A549 (cell line): ENCODE measurements around the gene DDIT3. TPM values are rescaled to one million over a fixed set of nuclear protein-coding genes. Genes with fewer than 3 reads are reported as not detected.

Experiments
- CBX8 ChIP-seq: fragments of 200-600 bp; sonication (generic); IDR thresholded peaks from 2 replicates; pipeline ENCODE4 v1.6.1; 2016
- CHD2 ChIP-seq: fragments of 150-350 bp; IDR thresholded peaks from 2 replicates; pipeline ENCODE4 v1.6.1; 2014; ENCODE audit warnings: low read length; ENCODE audit not compliant: partially characterized antibody
- CHD4 ChIP-seq: fragments of 200-600 bp; sonication (generic); IDR thresholded peaks from 2 replicates; pipeline ENCODE4 v1.6.1; 2016; ENCODE audit warnings: antibody characterized with exemption, mild to moderate bottlenecking, borderline replicate concordance
- EHF ChIP-seq: fragments of 250-450 bp; sonication (Bioruptor Pico); IDR thresholded peaks from 2 replicates; pipeline ENCODE4 v1.5.0; 2020; ENCODE audit warnings: mild to moderate bottlenecking
- ESRRA ChIP-seq: fragments of 150-350 bp; IDR thresholded peaks from 2 replicates; pipeline ENCODE4 v1.6.1; 2014; ENCODE audit warnings: mild to moderate bottlenecking, low read length, borderline replicate concordance
- GATA3 ChIP-seq: IDR thresholded peaks from 2 replicates; pipeline ENCODE4 v1.6.1; 2012; ENCODE audit warnings: borderline replicate concordance
- HEYL ChIP-seq: fragments of 250-450 bp; sonication (Bioruptor Pico); IDR thresholded peaks from 2 replicates; pipeline ENCODE4 v1.8.0; 2021; ENCODE audit warnings: mild to moderate bottlenecking, moderate library complexity
- HOXA7 ChIP-seq: fragments of 250-450 bp; sonication (Bioruptor Pico); IDR thresholded peaks from 2 replicates; pipeline ENCODE4 v1.5.0; 2020; ENCODE audit warnings: mild to moderate bottlenecking, moderate library complexity
- JUNB ChIP-seq: fragments of >200 bp; sonication (Bioruptor Twin); formaldehyde crosslinking; IDR thresholded peaks from 2 replicates; pipeline ENCODE4 v1.6.1; 2016
- KDM1A ChIP-seq: fragments of 200-600 bp; sonication (generic); IDR thresholded peaks from 2 replicates; pipeline ENCODE4 v1.6.1; 2016; ENCODE audit warnings: low read depth, mild to moderate bottlenecking
- KDM5A ChIP-seq: fragments of 200-600 bp; sonication (generic); IDR thresholded peaks from 2 replicates; pipeline ENCODE4 v1.6.1; 2016; ENCODE audit warnings: antibody characterized with exemption, mild to moderate bottlenecking
- MAZ ChIP-seq: fragments of 150-350 bp; IDR thresholded peaks from 2 replicates; pipeline ENCODE4 v1.6.1; 2014; ENCODE audit warnings: antibody characterized with exemption, low read depth, low read length, borderline replicate concordance
- NPAS2 ChIP-seq: fragments of 250-450 bp; sonication (Bioruptor Pico); IDR thresholded peaks from 2 replicates; pipeline ENCODE4 v1.8.0; 2022; ENCODE audit warnings: mild to moderate bottlenecking, moderate library complexity, borderline replicate concordance
- NR3C1 ChIP-seq: fragments of >200 bp; sonication (Bioruptor Twin); formaldehyde crosslinking; IDR thresholded peaks from 3 replicates; pipeline ENCODE4 v1.6.1; 2017
- POLR2A ChIP-seq: IDR thresholded peaks from 2 replicates; pipeline ENCODE4 v1.6.1; 2012; ENCODE audit warnings: mild to moderate bottlenecking, low read length
- RAD21 ChIP-seq, 2 experiments: fragments of >200 bp in 1 of 2; sonication (Bioruptor Twin) in 1 of 2; formaldehyde crosslinking in 1 of 2; IDR thresholded peaks in 1 of 2; conservative IDR thresholded peaks in 1 of 2; 2 replicates in 1 of 2; 3 replicates in 1 of 2; pipeline ENCODE4 v1.6.1; 2012 to 2018; ENCODE audit warnings: inconsistent platforms in 1 of 2
- RARB ChIP-seq: fragments of 250-450 bp; sonication (Bioruptor Pico); IDR thresholded peaks from 2 replicates; pipeline ENCODE4 v1.8.0; 2021; ENCODE audit warnings: mild to moderate bottlenecking, moderate library complexity
- ZC3H11A ChIP-seq: fragments of 450-650 bp; IDR thresholded peaks from 2 replicates; pipeline ENCODE4 v1.6.1; 2014; ENCODE audit warnings: antibody characterized with exemption, mild to moderate bottlenecking
- ZNF302 ChIP-seq: fragments of 250-450 bp; sonication (Bioruptor Pico); IDR thresholded peaks from 2 replicates; pipeline ENCODE4 v1.9.0; 2021; ENCODE audit warnings: inconsistent platforms, mild to moderate bottlenecking, moderate library complexity
- ZSCAN20 ChIP-seq: fragments of 250-450 bp; sonication (Bioruptor Pico); IDR thresholded peaks from 2 replicates; pipeline ENCODE4 v1.8.0; 2022; ENCODE audit warnings: mild to moderate bottlenecking, moderate library complexity
- polyA plus RNA-seq, 4 experiments: library from polyadenylated mRNA; depleted of rRNA in 3 of 4; stranded (reverse); fragments of >200 nt; fragmentation: RNase III in 1 of 4; extraction: RNeasy Plus Mini Kit Qiagen cat#74134 plus additional on column Dnase treatment in 1 of 4; gene quantifications; 2 replicates in 3 of 4; 3 replicates in 1 of 4; pipeline ENCODE4 v1.2.3, GENCODE V29; 2011 to 2017
- TF ChIP-seq, protein P1 (sequence below): IDR thresholded peaks from 2 replicates; pipeline ENCODE4 v1.6.1; 2012; ENCODE audit warnings: low read depth, borderline replicate concordance
- TF ChIP-seq, protein P2 (sequence below): fragments of >200 bp; sonication (Bioruptor Twin); formaldehyde crosslinking; IDR thresholded peaks from 3 replicates; pipeline ENCODE4 v1.5.1; 2016
- TF ChIP-seq, protein P3 (sequence below): fragments of 250-450 bp; sonication (Bioruptor Pico); IDR thresholded peaks from 2 replicates; pipeline ENCODE4 v1.5.0; 2020; ENCODE audit warnings: low read depth, mild to moderate bottlenecking, moderate library complexity
- TF ChIP-seq, protein P4 (sequence below): IDR thresholded peaks from 2 replicates; pipeline ENCODE4 v1.6.1; 2012
- TF ChIP-seq, protein P5 (sequence below): fragments of 450-650 bp; IDR thresholded peaks from 2 replicates; pipeline ENCODE4 v1.6.1; 2014; ENCODE audit warnings: antibody characterized with exemption
- TF ChIP-seq, protein P6 (sequence below): fragments of >200 bp; sonication (Bioruptor Twin); formaldehyde crosslinking; IDR thresholded peaks from 3 replicates; pipeline ENCODE4 v1.6.1; 2016

DDIT3 gene
- polyA plus RNA-seq, 2 of the 4 experiments (the other 2 are of a cell fraction), result 16.0 to 93.0 TPM

DNA sequence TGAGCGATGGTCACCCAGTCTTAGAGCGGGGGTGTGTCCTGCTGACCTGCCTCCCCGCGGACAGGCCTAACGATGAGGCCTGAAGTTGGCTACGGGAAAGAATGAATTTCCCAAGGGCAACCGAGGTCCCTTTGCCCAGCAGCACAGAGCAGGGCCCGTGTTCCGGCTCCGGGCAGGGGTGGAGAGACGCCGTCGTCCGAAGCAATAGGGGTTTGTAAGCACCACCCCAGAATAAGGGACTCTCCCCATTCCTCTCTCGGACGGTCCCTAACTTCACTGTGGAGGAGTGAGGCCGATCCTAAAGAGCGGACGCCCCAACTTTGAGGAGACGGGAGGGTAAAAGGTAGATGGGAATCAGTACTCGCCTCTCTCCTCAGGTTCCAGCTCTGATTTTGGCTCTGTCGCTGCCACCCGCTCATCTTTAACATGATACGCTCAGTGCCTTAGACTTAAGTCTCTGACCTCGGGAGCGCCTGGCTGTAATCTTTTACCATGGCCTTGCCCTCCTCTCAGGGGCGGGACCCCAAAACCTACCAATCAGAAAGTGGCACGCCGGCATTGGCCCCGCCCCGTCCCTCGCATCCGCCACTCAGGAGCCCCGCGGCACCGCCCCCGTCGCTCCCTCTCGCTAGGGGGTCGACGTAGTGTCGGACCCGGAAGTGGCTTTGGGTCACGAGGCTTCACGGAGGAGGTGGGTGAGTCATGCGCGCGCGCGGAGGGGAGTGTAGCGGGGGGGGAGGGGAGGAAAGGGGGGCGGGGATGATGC lies at the start of gene DDIT3 (continued):
- TF ChIP-seq KDM5A (no peak), EHF (CRISPR knock-in tag) (no peak), GATA3 (0 out of 2 replicates have a peak, but pooled peaks have one; percentile 49), ESRRA (no peak; the same call in 1 of the 2 replicates), HEYL (CRISPR knock-in tag) (no peak), NPAS2 (CRISPR knock-in tag) (no peak), RARB (CRISPR knock-in tag) (no peak), MAZ (no peak), ZSCAN20 (CRISPR knock-in tag) (no peak), KDM1A (no peak), ZC3H11A (no peak), ZNF302 (CRISPR knock-in tag) (no peak), NR3C1 (no peak), RAD21 (conservative IDR thresholded peaks at IDR 0.05 in 1 of 2, IDR thresholded peaks at IDR 0.05 in 1 of 2) (no peak), POLR2A (peak; percentile 99), HOXA7 (CRISPR knock-in tag) (no peak), CBX8 (no peak), CHD4 (no peak), CHD2 (peak; percentile 7), JUNB (peak; percentile 60; the same call in 1 of the 2 replicates)
- TF ChIP-seq, protein P1, sequence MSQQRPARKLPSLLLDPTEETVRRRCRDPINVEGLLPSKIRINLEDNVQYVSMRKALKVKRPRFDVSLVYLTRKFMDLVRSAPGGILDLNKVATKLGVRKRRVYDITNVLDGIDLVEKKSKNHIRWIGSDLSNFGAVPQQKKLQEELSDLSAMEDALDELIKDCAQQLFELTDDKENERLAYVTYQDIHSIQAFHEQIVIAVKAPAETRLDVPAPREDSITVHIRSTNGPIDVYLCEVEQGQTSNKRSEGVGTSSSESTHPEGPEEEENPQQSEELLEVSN, result no peak
- TF ChIP-seq, protein P2, sequence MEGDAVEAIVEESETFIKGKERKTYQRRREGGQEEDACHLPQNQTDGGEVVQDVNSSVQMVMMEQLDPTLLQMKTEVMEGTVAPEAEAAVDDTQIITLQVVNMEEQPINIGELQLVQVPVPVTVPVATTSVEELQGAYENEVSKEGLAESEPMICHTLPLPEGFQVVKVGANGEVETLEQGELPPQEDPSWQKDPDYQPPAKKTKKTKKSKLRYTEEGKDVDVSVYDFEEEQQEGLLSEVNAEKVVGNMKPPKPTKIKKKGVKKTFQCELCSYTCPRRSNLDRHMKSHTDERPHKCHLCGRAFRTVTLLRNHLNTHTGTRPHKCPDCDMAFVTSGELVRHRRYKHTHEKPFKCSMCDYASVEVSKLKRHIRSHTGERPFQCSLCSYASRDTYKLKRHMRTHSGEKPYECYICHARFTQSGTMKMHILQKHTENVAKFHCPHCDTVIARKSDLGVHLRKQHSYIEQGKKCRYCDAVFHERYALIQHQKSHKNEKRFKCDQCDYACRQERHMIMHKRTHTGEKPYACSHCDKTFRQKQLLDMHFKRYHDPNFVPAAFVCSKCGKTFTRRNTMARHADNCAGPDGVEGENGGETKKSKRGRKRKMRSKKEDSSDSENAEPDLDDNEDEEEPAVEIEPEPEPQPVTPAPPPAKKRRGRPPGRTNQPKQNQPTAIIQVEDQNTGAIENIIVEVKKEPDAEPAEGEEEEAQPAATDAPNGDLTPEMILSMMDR, result no peak
- TF ChIP-seq, protein P3, sequence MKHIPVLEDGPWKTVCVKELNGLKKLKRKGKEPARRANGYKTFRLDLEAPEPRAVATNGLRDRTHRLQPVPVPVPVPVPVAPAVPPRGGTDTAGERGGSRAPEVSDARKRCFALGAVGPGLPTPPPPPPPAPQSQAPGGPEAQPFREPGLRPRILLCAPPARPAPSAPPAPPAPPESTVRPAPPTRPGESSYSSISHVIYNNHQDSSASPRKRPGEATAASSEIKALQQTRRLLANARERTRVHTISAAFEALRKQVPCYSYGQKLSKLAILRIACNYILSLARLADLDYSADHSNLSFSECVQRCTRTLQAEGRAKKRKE (CRISPR knock-in tag), result 0 out of 2 replicates have a peak, but pooled peaks have one; percentile 15
- TF ChIP-seq, protein P4, sequence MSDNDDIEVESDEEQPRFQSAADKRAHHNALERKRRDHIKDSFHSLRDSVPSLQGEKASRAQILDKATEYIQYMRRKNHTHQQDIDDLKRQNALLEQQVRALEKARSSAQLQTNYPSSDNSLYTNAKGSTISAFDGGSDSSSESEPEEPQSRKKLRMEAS, result peak; percentile 80
- TF ChIP-seq, protein P5, sequence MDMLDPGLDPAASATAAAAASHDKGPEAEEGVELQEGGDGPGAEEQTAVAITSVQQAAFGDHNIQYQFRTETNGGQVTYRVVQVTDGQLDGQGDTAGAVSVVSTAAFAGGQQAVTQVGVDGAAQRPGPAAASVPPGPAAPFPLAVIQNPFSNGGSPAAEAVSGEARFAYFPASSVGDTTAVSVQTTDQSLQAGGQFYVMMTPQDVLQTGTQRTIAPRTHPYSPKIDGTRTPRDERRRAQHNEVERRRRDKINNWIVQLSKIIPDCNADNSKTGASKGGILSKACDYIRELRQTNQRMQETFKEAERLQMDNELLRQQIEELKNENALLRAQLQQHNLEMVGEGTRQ, result peak; percentile 76
- TF ChIP-seq, protein P6, sequence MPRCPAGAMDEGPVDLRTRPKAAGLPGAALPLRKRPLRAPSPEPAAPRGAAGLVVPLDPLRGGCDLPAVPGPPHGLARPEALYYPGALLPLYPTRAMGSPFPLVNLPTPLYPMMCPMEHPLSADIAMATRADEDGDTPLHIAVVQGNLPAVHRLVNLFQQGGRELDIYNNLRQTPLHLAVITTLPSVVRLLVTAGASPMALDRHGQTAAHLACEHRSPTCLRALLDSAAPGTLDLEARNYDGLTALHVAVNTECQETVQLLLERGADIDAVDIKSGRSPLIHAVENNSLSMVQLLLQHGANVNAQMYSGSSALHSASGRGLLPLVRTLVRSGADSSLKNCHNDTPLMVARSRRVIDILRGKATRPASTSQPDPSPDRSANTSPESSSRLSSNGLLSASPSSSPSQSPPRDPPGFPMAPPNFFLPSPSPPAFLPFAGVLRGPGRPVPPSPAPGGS, result peak; percentile 98
- TF ChIP-seq, all 56 proteins: peak for 19
